HCT116 (cell line): ENCODE data around the gene TNFAIP3. TPM values are rescaled to one million over a fixed set of nuclear protein-coding genes. Genes with fewer than 3 reads are reported as not detected.

Experiments used
- ATAC-seq: fragments of 200-7000 bp; cut with Tn5 transposase; 2 replicates; pipeline ENCODE4 v1.9.1; 2020; ENCODE audit warnings: mild to moderate bottlenecking, moderate library complexity
- BruUV-seq: library from RNA; stranded (reverse); fragments of 400-500 nt; replicated peaks from 2 replicates; lab custom pipeline; 2021; lab: Mats Ljungman, UMichigan
- CTCF ChIA-PET: fragments of 300-600 bp; sonication (Branson Sonifier 250); formaldehyde crosslinking; loops from one replicate; lab custom pipeline; 2021; ENCODE audit warnings: antibody characterized with exemption; lab: Charles Lee
- POLR2A ChIA-PET: fragments of 300-600, 350-600 bp; sonication (Branson Sonifier 250); formaldehyde crosslinking; loops from one replicate; lab custom pipeline; 2021; ENCODE audit warnings: antibody characterized with exemption; lab: Charles Lee
- RAD21 ChIA-PET, 2 experiments: fragments of 300-600 bp; sonication (Branson Sonifier 250); formaldehyde crosslinking; loops; one replicate each; lab custom pipeline; 2023; ENCODE audit warnings: low total read pairs in 2 of 2; ENCODE audit not compliant: uncharacterized antibody in 2 of 2, unreplicated experiment in 2 of 2, low non-redundant PET in 1 of 2; lab: Charles Lee
- DNase-seq: peaks from one replicate; pipeline ENCODE4 v3.0.0-alpha.2; 2010; ENCODE audit warnings: low read depth, low spot score
- H2AFZ ChIP-seq: fragments of 200-600 bp; shearing (Covaris generic), sonication (generic); 2 replicates; pipeline ENCODE4 v1.6.1; 2017; ENCODE audit warnings: low read depth, mixed run types, mixed read lengths, antibody characterized with exemption, low read length; ENCODE audit not compliant: poor library complexity, severe bottlenecking
- H3K27ac ChIP-seq: 2 replicates; pipeline ENCODE4 v1.5.1; 2012; ENCODE audit warnings: low read depth, low read length
- H3K27me3 ChIP-seq: fragments of 200-600 bp; sonication (generic); 2 replicates; pipeline ENCODE4 v1.6.1; 2016; ENCODE audit warnings: mixed run types, low read length, mixed read lengths; ENCODE audit not compliant: insufficient read depth
- H3K36me3 ChIP-seq, 2 experiments: fragments of 200-500 bp in 1 of 2; fragments of 200-600 bp in 1 of 2; sonication (Bioruptor generic) in 1 of 2; sonication (generic) in 1 of 2; 2 replicates each; pipeline versions ENCODE4 v1.5.1 to v1.6.1; 2014 to 2016; ENCODE audit warnings: low read length in 2 of 2, inconsistent platforms in 1 of 2, mixed read lengths in 1 of 2, mixed run types in 1 of 2; ENCODE audit not compliant: insufficient read depth in 2 of 2, control insufficient read depth in 1 of 2
- H3K4me1 ChIP-seq, 2 experiments: fragments of 200-600 bp in 1 of 2; sonication (generic) in 1 of 2; 2 replicates each; pipeline versions ENCODE4 v1.5.1 to v1.6.1; 2012 to 2017; ENCODE audit warnings: low read length in 2 of 2, inconsistent platforms in 1 of 2, mild to moderate bottlenecking in 1 of 2, mixed read lengths in 1 of 2, mixed run types in 1 of 2, moderate library complexity in 1 of 2; ENCODE audit not compliant: insufficient read depth in 2 of 2, control insufficient read depth in 1 of 2
- H3K4me2 ChIP-seq: fragments of 200-600 bp; sonication (generic); 2 replicates; pipeline ENCODE4 v1.6.1; 2017; ENCODE audit warnings: mixed run types, low read length, mixed read lengths
- H3K4me3 ChIP-seq, 2 experiments: fragments of 200-600 bp in 1 of 2; sonication (generic) in 1 of 2; replicated peaks in 1 of 2; 2 replicates each; pipeline ENCODE4 v1.5.1; 2011 to 2016; ENCODE audit warnings: low read length in 2 of 2, control low read depth in 1 of 2, low read depth in 1 of 2, mild to moderate bottlenecking in 1 of 2, mixed read lengths in 1 of 2, mixed run types in 1 of 2
- H3K79me2 ChIP-seq: fragments of 200-600 bp; sonication (generic); 2 replicates; pipeline ENCODE4 v1.6.1; 2017; ENCODE audit warnings: mild to moderate bottlenecking, mixed run types, low read length, moderate library complexity, mixed read lengths; ENCODE audit not compliant: insufficient read depth
- H3K9ac ChIP-seq: fragments of 200-600 bp; sonication (generic); 2 replicates; pipeline ENCODE4 v1.6.1; 2016; ENCODE audit warnings: low read length, mixed read lengths
- H3K9me2 ChIP-seq: fragments of 200-600 bp; sonication (generic), shearing (Covaris generic); 2 replicates; pipeline ENCODE4 v1.6.1; 2017; ENCODE audit warnings: mixed run types, mild to moderate bottlenecking, moderate library complexity; ENCODE audit not compliant: insufficient read depth
- H3K9me3 ChIP-seq, 2 experiments: fragments of 200-500 bp in 1 of 2; fragments of 200-600 bp in 1 of 2; sonication (Bioruptor generic) in 1 of 2; sonication (generic) in 1 of 2; 2 replicates each; pipeline ENCODE4 v1.6.1; 2014 to 2017; ENCODE audit warnings: low read length in 2 of 2, mixed read lengths in 2 of 2, inconsistent platforms in 1 of 2, low read depth in 1 of 2, mild to moderate bottlenecking in 1 of 2, mixed run types in 1 of 2, moderate library complexity in 1 of 2; ENCODE audit not compliant: control insufficient read depth in 1 of 2, insufficient read depth in 1 of 2
- H4K20me1 ChIP-seq: fragments of 200-600 bp; sonication (generic), shearing (Covaris generic); 2 replicates; pipeline ENCODE4 v1.6.1; 2017; ENCODE audit warnings: mixed run types, mild to moderate bottlenecking, moderate library complexity; ENCODE audit not compliant: insufficient read depth
- CEBPB ChIP-seq: IDR thresholded peaks from 2 replicates; pipeline ENCODE4 v1.6.1; 2012; ENCODE audit warnings: low read depth
- EGR1 ChIP-seq: IDR thresholded peaks from 2 replicates; pipeline ENCODE4 v1.6.1; 2012; ENCODE audit warnings: low read depth
- ELF1 ChIP-seq: IDR thresholded peaks from 2 replicates; pipeline ENCODE4 v1.6.1; 2012; ENCODE audit warnings: low read depth, borderline replicate concordance
- EZH2 ChIP-seq: fragments of 200-600 bp; sonication (generic); IDR thresholded peaks from 2 replicates; pipeline ENCODE4 v1.6.1; 2017; ENCODE audit warnings: antibody characterized with exemption, mixed run types
- FOSL1 ChIP-seq: IDR thresholded peaks from 2 replicates; pipeline ENCODE4 v1.6.1; 2012; ENCODE audit warnings: low read depth
- POLR2AphosphoS5 ChIP-seq: IDR thresholded peaks from 2 replicates; pipeline ENCODE4 v1.6.1; 2011; ENCODE audit warnings: mild to moderate bottlenecking, low read depth, low read length, moderate library complexity
- RAD21 ChIP-seq: IDR thresholded peaks from 2 replicates; pipeline ENCODE4 v1.6.1; 2012; ENCODE audit warnings: low read depth, mild to moderate bottlenecking
- SIN3A ChIP-seq: IDR thresholded peaks from 2 replicates; pipeline ENCODE4 v1.6.1; 2012; ENCODE audit warnings: low read depth
- SP1 ChIP-seq: IDR thresholded peaks from 2 replicates; pipeline ENCODE4 v1.6.1; 2012; ENCODE audit warnings: low read depth
- TCF7L2 ChIP-seq: IDR thresholded peaks from 2 replicates; pipeline ENCODE4 v1.7.0; 2011; ENCODE audit warnings: borderline replicate concordance, inconsistent platforms; ENCODE audit not compliant: insufficient read depth, insufficient read length; ENCODE audit errors: extremely low read depth
- YY1 ChIP-seq: IDR thresholded peaks from 2 replicates; pipeline ENCODE4 v1.6.1; 2011; ENCODE audit warnings: low read length, low read depth, moderate library complexity, mild to moderate bottlenecking; ENCODE audit not compliant: insufficient replicate concordance; ENCODE audit errors: extremely low read depth
- ZNF274 ChIP-seq: fragments of 200-500 bp; sonication (Bioruptor generic); IDR thresholded peaks from 2 replicates; pipeline ENCODE4 v1.6.1; 2014; ENCODE audit warnings: mild to moderate bottlenecking, low read depth, low read length, inconsistent platforms
- intact Hi-C: fragments of 100-400 bp; cut with micrococcal nuclease; formaldehyde crosslinking; loops from 2 replicates; pipeline ENCODE4 v1.10.0; 2022
- total RNA-seq: library from RNA; stranded (reverse); gene quantifications from one replicate; pipeline ENCODE4 v1.2.1, GENCODE V29; 2021; ENCODE audit not compliant: unreplicated experiment
- TF ChIP-seq, protein P1 (sequence below): IDR thresholded peaks from 2 replicates; pipeline ENCODE4 v1.6.1; 2012; ENCODE audit warnings: low read depth
- TF ChIP-seq, protein P2 (sequence below): IDR thresholded peaks from 2 replicates; pipeline ENCODE4 v1.6.1; 2012

The TNFAIP3 gene
- total RNA-seq, 1 experiment from 2014 or later = 4.4 TPM

DNA sequence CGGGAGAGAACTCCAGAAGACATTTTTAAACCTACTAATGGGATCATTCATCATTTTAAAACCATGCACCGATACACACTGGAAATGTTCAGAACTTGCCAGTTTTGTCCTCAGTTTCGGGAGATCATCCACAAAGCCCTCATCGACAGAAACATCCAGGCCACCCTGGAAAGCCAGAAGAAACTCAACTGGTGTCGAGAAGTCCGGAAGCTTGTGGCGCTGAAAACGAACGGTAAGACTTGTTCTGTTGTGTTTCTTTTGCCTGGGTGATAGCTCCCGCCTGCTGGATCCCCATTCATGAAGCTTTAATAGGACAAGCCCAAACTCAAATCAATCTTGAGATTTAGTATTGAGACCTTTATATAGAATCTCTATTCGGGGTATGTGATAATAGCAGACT is 4.2 kb downstream of the TNFAIP3 start:
- H3K4me3 ChIP-seq = no peak overlapping the region
- no peaks in the 10 kb centered on the region for H4K20me1 ChIP-seq
- ATAC-seq (no peak), DNase-seq (no peak)
- no peak overlapping the region for H2AFZ ChIP-seq
- RAD21 ChIA-PET = no interaction called here
- no TSS peak for BruUV-seq
- no peak overlapping the region for H3K4me2 ChIP-seq
- TF ChIP-seq CEBPB (no peak), EZH2 (no peak), TCF7L2 (no peak)
- POLR2A ChIA-PET = no interaction called here
- H3K4me1 ChIP-seq = peaks cover 7 to 12% of the 10 kb centered on the region in 2 experiments; a peak in 3 of 4 replicates
- CTCF ChIA-PET = interaction anchor here (1.7 kb wide), 1 partner anchor 71 kb away, joined by 6 read pairs; no protein-coding TSS in a partner anchor
- H3K27me3 ChIP-seq = no peaks in the 10 kb centered on the region
- H3K9me3 ChIP-seq = no peaks in the 10 kb centered on the region
- intact Hi-C loops = no loop called here
- H3K9ac ChIP-seq = no peak overlapping the region
- no peak overlapping the region for H3K27ac ChIP-seq
- no peaks in the 10 kb centered on the region for H3K79me2 ChIP-seq
- no peaks in the 10 kb centered on the region for H3K9me2 ChIP-seq
- 0 out of 4 replicates have a peak, but pooled peaks cover 0 to under 1% of the 10 kb centered on the region in 2 experiments for H3K36me3 ChIP-seq

DNA sequence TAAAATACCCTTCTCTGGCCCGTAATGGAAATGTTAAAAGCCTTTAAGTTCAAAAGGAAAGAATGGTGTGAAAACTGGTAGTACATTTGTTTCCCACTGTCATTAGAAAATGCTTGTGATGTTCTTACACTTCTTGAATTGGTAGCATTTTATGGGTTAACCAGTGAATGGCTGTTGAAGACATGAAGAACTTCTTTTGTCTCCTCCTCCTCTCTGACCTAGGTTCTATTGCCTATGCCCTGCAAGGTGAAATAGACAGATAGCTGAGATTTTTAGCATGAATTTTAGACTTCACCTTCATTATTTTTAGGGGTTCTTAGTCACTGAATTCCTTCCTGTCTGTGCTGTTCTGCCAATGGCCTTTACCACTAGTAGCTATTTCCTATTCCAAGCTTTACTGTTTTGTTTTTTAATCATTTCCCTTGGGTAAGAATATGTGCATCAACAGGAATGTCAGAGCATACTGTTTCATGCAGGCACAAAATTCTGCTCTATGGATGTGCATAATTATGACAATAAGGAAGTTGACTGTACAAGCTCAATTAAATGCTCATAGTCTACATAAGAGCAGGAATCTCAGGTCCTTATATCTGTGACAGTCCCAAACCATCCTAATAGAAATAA is 4.9 kb downstream of the TNFAIP3 start:
- H3K9ac ChIP-seq = no peak overlapping the region
- H3K79me2 ChIP-seq = no peaks in the 10 kb centered on the region
- no peak overlapping the region for H3K4me2 ChIP-seq
- POLR2A ChIA-PET = no interaction called here
- H3K4me1 ChIP-seq = peaks cover 4 to 8% of the 10 kb centered on the region in 2 experiments; a peak in 3 of 4 replicates
- ATAC-seq (no peak), DNase-seq (no peak)
- H4K20me1 ChIP-seq = no peaks in the 10 kb centered on the region
- BruUV-seq = no TSS peak
- H3K9me3 ChIP-seq = no peaks in the 10 kb centered on the region
- no peaks in the 10 kb centered on the region for H3K9me2 ChIP-seq
- no peak overlapping the region for H3K27ac ChIP-seq
- no peaks in the 10 kb centered on the region for H3K27me3 ChIP-seq
- no peak overlapping the region for H3K4me3 ChIP-seq
- H2AFZ ChIP-seq = no peak overlapping the region
- RAD21 ChIA-PET = no interaction called here
- intact Hi-C loops = no loop called here
- CTCF ChIA-PET = interaction anchor here (1.7 kb wide), 1 partner anchor 72 kb away, joined by 6 read pairs; no protein-coding TSS in a partner anchor
- no peak for TF ChIP-seq YY1
- no peak for TF ChIP-seq TCF7L2
- TF ChIP-seq SIN3A = no peak
- TF ChIP-seq SP1 = no peak
- TF ChIP-seq, protein P1, sequence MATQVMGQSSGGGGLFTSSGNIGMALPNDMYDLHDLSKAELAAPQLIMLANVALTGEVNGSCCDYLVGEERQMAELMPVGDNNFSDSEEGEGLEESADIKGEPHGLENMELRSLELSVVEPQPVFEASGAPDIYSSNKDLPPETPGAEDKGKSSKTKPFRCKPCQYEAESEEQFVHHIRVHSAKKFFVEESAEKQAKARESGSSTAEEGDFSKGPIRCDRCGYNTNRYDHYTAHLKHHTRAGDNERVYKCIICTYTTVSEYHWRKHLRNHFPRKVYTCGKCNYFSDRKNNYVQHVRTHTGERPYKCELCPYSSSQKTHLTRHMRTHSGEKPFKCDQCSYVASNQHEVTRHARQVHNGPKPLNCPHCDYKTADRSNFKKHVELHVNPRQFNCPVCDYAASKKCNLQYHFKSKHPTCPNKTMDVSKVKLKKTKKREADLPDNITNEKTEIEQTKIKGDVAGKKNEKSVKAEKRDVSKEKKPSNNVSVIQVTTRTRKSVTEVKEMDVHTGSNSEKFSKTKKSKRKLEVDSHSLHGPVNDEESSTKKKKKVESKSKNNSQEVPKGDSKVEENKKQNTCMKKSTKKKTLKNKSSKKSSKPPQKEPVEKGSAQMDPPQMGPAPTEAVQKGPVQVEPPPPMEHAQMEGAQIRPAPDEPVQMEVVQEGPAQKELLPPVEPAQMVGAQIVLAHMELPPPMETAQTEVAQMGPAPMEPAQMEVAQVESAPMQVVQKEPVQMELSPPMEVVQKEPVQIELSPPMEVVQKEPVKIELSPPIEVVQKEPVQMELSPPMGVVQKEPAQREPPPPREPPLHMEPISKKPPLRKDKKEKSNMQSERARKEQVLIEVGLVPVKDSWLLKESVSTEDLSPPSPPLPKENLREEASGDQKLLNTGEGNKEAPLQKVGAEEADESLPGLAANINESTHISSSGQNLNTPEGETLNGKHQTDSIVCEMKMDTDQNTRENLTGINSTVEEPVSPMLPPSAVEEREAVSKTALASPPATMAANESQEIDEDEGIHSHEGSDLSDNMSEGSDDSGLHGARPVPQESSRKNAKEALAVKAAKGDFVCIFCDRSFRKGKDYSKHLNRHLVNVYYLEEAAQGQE = no peak
- TF ChIP-seq ELF1 = no peak
- no peak for TF ChIP-seq CEBPB
- TF ChIP-seq FOSL1 = no peak
- no peak for TF ChIP-seq RAD21
- no peak for TF ChIP-seq EGR1
- TF ChIP-seq, protein P2, sequence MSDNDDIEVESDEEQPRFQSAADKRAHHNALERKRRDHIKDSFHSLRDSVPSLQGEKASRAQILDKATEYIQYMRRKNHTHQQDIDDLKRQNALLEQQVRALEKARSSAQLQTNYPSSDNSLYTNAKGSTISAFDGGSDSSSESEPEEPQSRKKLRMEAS = no peak
- no peak for TF ChIP-seq POLR2AphosphoS5
- TF ChIP-seq ZNF274 = no peak
- H3K36me3 ChIP-seq = peaks cover 2 to 6% of the 10 kb centered on the region in 2 experiments; a peak in 1 of 4 replicates
